ENCODE results near the gene DENND1B.

The DENND1B gene

GRCh38 chr1:197680311-197680710 is 95.0 kb downstream of the DENND1B start:
- DNase-seq = no peak

DNA sequence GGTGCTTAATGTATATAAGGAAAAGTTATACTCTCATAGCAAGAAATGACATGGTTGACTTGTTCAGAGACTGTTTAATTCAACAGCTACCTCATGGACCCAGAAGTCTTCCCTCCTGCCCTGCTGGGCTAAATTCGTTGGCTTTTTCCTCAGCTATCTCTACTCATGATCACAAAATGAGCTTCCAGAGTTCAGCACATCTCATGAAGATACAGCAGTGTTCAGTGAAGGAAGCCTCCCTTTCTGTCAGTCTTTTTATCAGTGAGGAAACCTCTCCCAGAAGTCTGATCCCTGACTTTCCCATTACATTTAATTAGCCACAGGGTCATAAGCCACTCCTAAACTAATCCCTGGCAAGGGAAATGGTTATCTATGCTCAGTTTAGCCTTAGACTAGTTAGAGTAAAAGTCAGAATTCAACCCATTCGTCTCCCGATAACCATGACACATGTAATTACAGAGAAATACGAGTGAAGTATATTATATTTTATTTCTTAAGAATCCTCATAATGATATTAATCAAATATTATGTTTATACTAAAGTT is 97.5 kb downstream of the DENND1B start:
- DNase-seq = no peak

- no peak for DNase-seq
Observed at GRCh38 chr1:197677313-197677712, 98.0 kb downstream of the DENND1B start.

- DNase-seq = no peak
Observed at GRCh38 chr1:197675583-197676208, 99.6 kb downstream of the DENND1B start.

GRCh38 chr1:197674286-197674685 is 101.0 kb downstream of the DENND1B start:
- no peak for DNase-seq

DNA sequence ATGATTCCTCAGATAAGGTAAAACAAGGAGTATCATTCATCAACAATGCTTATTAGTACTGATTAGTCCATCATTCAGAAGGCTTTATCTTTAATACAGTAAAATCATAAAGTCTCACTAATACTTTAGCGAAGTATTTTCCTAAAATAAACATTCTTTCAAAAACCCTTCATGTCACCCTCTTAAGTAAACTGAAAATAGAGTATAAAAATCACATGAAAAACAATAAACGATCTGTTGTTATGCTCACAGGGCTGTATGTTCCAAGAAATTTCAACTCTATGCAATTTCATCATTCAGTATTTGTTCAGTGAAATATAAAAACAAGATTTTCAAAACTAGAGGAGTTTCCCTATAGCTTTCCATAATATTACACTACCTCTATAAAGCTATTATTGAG is 102.0 kb downstream of the DENND1B start:
- no peak for DNase-seq

GRCh38 chr1:197672347-197672746 is 102.9 kb downstream of the DENND1B start:
- DNase-seq = no peak

DNA sequence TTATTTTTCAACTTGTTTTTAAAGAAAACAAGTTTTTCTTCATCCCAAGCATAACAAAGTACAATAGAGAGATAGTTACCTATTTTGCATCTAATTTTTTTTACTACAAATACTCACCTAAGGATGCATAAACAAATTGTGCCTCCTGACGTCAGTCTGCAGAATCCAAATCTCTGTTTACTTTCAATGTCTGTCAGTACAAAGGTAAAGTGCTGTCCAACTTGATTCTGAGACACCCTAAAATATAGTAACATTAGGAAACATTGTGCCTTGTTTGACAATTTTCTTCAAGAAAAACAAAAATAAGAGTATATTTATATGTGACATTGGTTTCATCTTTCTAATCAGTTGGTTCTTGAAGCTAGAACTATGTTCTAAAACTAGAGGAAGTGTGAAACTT is 103.4 kb downstream of the DENND1B start:
- no peak for DNase-seq

GRCh38 chr1:197671140-197671539 is 104.1 kb downstream of the DENND1B start:
- DNase-seq = no peak

GRCh38 chr1:197666769-197667285 is 108.5 kb downstream of the DENND1B start:
- DNase-seq = no peak

GRCh38 chr1:197664391-197664790 is 110.9 kb downstream of the DENND1B start:
- DNase-seq = no peak

DNA sequence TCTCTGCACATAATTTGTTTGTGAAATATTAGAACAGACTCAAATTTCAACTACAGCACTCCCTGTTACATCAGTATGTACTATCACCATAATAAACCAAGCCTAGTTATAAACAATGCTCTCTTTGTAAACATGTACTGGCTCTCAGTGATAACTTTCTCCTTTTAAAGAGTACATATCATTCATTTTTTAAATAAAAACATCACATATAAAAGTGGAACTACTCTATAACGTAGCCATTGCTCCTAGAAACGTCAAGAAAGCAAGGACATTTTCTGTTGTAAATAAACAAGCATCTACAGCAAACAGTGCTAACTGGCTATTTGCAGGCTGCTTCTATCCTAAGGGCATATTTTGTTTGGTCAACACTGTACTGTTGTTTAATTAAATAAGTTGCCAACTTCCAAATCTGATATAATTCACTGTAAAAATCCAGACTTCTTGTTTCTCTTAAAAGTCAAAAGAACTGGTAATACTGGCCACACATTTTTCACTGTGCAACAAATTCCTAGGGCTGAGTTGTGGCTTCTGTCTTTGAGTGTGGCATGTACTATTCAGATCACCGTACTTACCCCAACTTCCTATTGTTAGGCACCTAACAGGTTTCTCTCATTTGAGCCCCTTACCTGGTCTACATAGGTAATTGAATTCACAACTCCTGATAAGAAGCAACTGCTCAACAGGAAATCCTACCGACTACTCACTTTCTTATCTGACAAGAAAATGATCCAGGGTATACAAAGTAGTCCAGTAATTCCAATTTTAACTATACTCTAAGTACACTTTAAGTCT is 111.9 kb downstream of the DENND1B start:
- no peak for DNase-seq

- no peak for DNase-seq
Observed at GRCh38 chr1:197660389-197660788, 114.9 kb downstream of the DENND1B start.

GRCh38 chr1:197659171-197659570 is 116.1 kb downstream of the DENND1B start:
- DNase-seq = no peak

- no peak for DNase-seq
Observed at GRCh38 chr1:197649188-197649587, 126.1 kb downstream of the DENND1B start.

GRCh38 chr1:197638316-197638715 is 137.0 kb downstream of the DENND1B start:
- no peak for DNase-seq

DNA sequence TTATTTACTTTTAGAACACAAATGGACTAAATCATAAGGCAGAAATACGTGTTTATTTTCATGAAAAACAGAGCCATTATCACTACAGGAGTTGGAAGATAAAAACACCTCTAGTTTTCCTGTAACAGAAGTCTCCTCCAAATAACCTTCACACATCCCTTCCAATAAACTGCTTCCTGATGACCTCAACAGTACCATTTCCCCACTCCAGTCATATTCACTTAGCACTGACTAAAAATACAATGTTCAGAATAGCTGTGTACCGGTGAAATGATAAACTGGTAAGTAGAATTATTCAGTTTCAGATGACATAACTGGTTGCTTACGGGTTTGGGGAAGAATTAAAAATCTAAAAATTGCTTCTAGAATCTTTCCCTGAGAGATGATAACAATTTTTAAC is 137.9 kb downstream of the DENND1B start:
- no peak for DNase-seq

- no peak for DNase-seq
Observed at GRCh38 chr1:197633447-197634078, 141.7 kb downstream of the DENND1B start.

GRCh38 chr1:197632651-197633050 is 142.6 kb downstream of the DENND1B start:
- DNase-seq = no peak

DNA sequence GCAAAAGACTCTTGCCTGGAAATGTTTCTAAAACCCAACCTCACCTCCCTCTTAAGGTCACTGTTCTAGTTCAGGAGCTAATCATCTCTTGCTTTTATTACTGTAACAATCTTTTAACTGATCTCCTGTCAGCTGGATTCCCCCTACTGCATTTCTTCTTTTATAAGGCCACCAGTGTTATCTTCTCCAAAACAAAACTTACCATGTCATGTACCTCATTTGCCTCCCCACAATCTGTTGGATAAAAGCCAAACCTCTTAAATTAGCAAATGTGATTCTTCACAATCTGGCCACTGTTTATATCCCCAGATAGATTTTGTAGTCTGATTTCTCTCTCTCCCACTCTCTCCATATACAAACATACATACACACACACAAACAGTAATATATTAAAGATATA is 143.3 kb downstream of the DENND1B start:
- DNase-seq = no peak

DNA sequence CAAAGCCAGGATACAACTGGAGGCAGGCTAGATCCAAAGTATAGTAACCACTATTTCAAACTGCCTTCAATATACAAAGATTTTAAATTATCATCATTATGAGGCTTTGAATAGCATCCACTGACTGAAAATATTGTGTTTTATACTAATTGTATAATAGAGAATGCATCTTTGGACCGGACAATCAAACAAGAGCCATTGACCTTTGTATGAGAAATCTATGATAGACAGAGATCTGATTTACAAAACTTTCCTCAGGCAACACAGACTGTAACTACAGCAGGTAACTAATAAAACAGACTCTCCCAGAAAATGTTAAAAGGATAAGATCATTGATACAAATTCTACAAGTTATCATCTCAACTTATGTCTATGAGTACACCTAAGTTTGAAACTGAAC is 152.9 kb downstream of the DENND1B start:
- DNase-seq = no peak

DNA sequence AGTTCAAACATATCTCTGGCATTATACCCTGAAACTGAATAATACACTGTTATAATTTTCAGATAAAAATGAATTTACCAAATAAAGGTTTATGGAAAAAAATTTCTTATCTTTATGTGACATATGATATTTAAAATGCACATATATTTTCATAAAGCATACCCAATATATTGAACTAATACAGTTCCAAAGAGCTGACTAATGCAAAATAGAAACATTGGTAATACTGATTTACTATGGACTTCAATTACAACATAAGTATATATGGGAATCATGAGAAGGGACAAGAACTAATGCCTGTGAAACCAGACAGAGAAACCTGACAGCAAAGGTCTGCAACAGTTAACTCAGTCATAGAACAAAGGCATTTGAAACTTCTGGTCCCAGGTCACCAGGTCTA is 153.5 kb downstream of the DENND1B start:
- DNase-seq = no peak

GRCh38 chr1:197620714-197621163 is 154.5 kb downstream of the DENND1B start:
- DNase-seq = no peak

Data from NCI-H1105 (cell line).